Liver (tissue), 9 donors: ENCODE measurements around the gene LMCD1. TPM values are rescaled to one million over a fixed set of nuclear protein-coding genes. Genes with fewer than 3 reads are reported as not detected.
A peak's percentile ranks its signal among the peaks of the same experiment; 100 is the strongest.

Source experiments
- DNase-seq: peaks from one replicate; pipeline ENCODE4 v3.0.0-alpha.2; 2017; ENCODE audit warnings: low spot score
- H3K27ac ChIP-seq, 2 donors: one replicate each; pipeline ENCODE4 v1.7.0; 2013; ENCODE audit warnings: inconsistent platforms in 2 of 2, low read length in 2 of 2, control low read depth in 1 of 2, low read depth in 1 of 2, mild to moderate bottlenecking in 1 of 2
- H3K27me3 ChIP-seq, 4 donors: one replicate each; pipeline versions ENCODE4 v1.6.1 to v1.7.0; 2013; ENCODE audit warnings: low read length in 3 of 4, inconsistent platforms in 1 of 4, mild to moderate bottlenecking in 1 of 4, moderate library complexity in 1 of 4; ENCODE audit not compliant: control insufficient read depth in 4 of 4, insufficient read depth in 4 of 4
- H3K36me3 ChIP-seq, 4 donors: one replicate each; pipeline versions ENCODE4 v1.6.1 to v1.7.0; 2013; ENCODE audit warnings: low read length in 3 of 4, mild to moderate bottlenecking in 3 of 4, low read depth in 1 of 4, moderate library complexity in 1 of 4; ENCODE audit not compliant: control insufficient read depth in 4 of 4, insufficient read depth in 3 of 4
- H3K4me1 ChIP-seq, 4 donors: one replicate each; pipeline versions ENCODE4 v1.6.1 to v1.7.0; 2013; ENCODE audit warnings: low read length in 3 of 4, mild to moderate bottlenecking in 3 of 4, moderate library complexity in 1 of 4; ENCODE audit not compliant: control insufficient read depth in 4 of 4, insufficient read depth in 4 of 4
- H3K4me3 ChIP-seq, 3 donors: one replicate each; pipeline versions ENCODE4 v1.6.1 to v1.7.0; 2013; ENCODE audit warnings: low read length in 3 of 3, control low read depth in 1 of 3, low read depth in 1 of 3, mild to moderate bottlenecking in 1 of 3
- H3K9ac ChIP-seq, 2 donors: one replicate each; pipeline ENCODE4 v1.7.0; 2013; ENCODE audit warnings: low read length in 2 of 2, mild to moderate bottlenecking in 2 of 2, moderate library complexity in 2 of 2, control low read depth in 1 of 2, low read depth in 1 of 2
- H3K9me3 ChIP-seq, 4 donors: one replicate each; pipeline versions ENCODE4 v1.6.1 to v1.7.0; 2013; ENCODE audit warnings: low read length in 3 of 4; ENCODE audit not compliant: control insufficient read depth in 4 of 4
- EGR1 ChIP-seq, 2 donors: IDR thresholded peaks; 2 replicates each; pipeline ENCODE4 v1.6.1; 2016 to 2018; ENCODE audit warnings: antibody characterized with exemption in 2 of 2, low read depth in 2 of 2
- FOXA1 ChIP-seq: IDR thresholded peaks from 2 replicates; pipeline ENCODE4 v1.6.1; 2016; ENCODE audit warnings: antibody characterized with exemption
- FOXA2 ChIP-seq: IDR thresholded peaks from 2 replicates; pipeline ENCODE4 v1.6.1; 2016; ENCODE audit warnings: antibody characterized with exemption
- GABPA ChIP-seq, 2 donors: IDR thresholded peaks in 1 of 2; conservative IDR thresholded peaks in 1 of 2; 2 replicates each; pipeline ENCODE4 v1.6.1; 2016; ENCODE audit warnings: antibody characterized with exemption in 2 of 2, mild to moderate bottlenecking in 1 of 2, moderate library complexity in 1 of 2
- HNF4A ChIP-seq, 2 donors: conservative IDR thresholded peaks; 2 replicates each; pipeline ENCODE4 v1.6.1; 2016; ENCODE audit warnings: antibody characterized with exemption in 2 of 2, mild to moderate bottlenecking in 2 of 2
- HNF4G ChIP-seq: IDR thresholded peaks from 2 replicates; pipeline ENCODE4 v1.6.1; 2016; ENCODE audit warnings: antibody characterized with exemption
- JUND ChIP-seq, 2 donors: IDR thresholded peaks; 2 replicates each; pipeline ENCODE4 v1.6.1; 2016; ENCODE audit warnings: antibody characterized with exemption in 2 of 2
- NR2F2 ChIP-seq: IDR thresholded peaks from 2 replicates; pipeline ENCODE4 v1.6.1; 2016; ENCODE audit warnings: antibody characterized with exemption
- RAD21 ChIP-seq, 2 donors: IDR thresholded peaks; 2 replicates each; pipeline ENCODE4 v1.6.1; 2016; ENCODE audit warnings: antibody characterized with exemption in 2 of 2, mild to moderate bottlenecking in 2 of 2
- RXRA ChIP-seq, 2 donors: IDR thresholded peaks; 2 replicates each; pipeline ENCODE4 v1.6.1; 2017 to 2018; ENCODE audit warnings: antibody characterized with exemption in 2 of 2, mild to moderate bottlenecking in 1 of 2
- SP1 ChIP-seq: IDR thresholded peaks from 2 replicates; pipeline ENCODE4 v1.6.1; 2018; ENCODE audit warnings: antibody characterized with exemption, mild to moderate bottlenecking
- TAF1 ChIP-seq: conservative IDR thresholded peaks from 2 replicates; pipeline ENCODE4 v1.6.1; 2016; ENCODE audit warnings: antibody characterized with exemption, mild to moderate bottlenecking
- YY1 ChIP-seq: IDR thresholded peaks from 2 replicates; pipeline ENCODE4 v1.6.1; 2016; ENCODE audit warnings: antibody characterized with exemption, mild to moderate bottlenecking
- WGBS: extraction: QIAGEN DNeasy Blood & Tissue Kit; methylation state at CpG from one replicate; pipeline ENCODE4 v1.1.7; 2013; 5-methylcytosine and 5-hydroxymethylcytosine counted together
- polyA plus RNA-seq, 2 donors: library from polyadenylated mRNA; stranded (reverse) in 1 of 2; unstranded in 1 of 2; fragments of 200-250 nt in 1 of 2; fragments of >200 nt in 1 of 2; fragmentation: Nextera tagmentation in 1 of 2; extraction: Ambion mirVana in 1 of 2; gene quantifications; one replicate each; pipeline versions ENCODE4 v1.2.1 to v1.2.3, GENCODE V29; 2013 to 2015
- total RNA-seq, 2 donors: library from RNA; depleted of rRNA; stranded (reverse); fragments of >200 nt; gene quantifications; one replicate each; pipeline ENCODE4 v1.2.3, GENCODE V29; 2014
- TF ChIP-seq, protein P1 (sequence below): IDR thresholded peaks from 2 replicates; pipeline ENCODE4 v1.6.1; 2016; ENCODE audit warnings: antibody characterized with exemption
- TF ChIP-seq, protein P2 (sequence below): fragments of 150-350 bp; IDR thresholded peaks from 2 replicates; pipeline ENCODE4 v1.5.1; 2017; ENCODE audit warnings: improper control_type of control experiment, low read depth, low read length; ENCODE audit not compliant: missing input control
- TF ChIP-seq, protein P3 (sequence below): IDR thresholded peaks from 2 replicates; pipeline ENCODE4 v1.6.1; 2016; ENCODE audit warnings: antibody characterized with exemption
- TF ChIP-seq, protein P4 (sequence below): IDR thresholded peaks from 2 replicates; pipeline ENCODE4 v1.6.1; 2016; ENCODE audit warnings: antibody characterized with exemption
- TF ChIP-seq, protein P5 (sequence below): IDR thresholded peaks from 2 replicates; pipeline ENCODE4 v1.6.1; 2016; ENCODE audit warnings: antibody characterized with exemption, mild to moderate bottlenecking
- donor health status: healthy.
- donor health status: healthy.
- donor health status: healthy.
- donor health status: healthy.
- donor health status: healthy.

The LMCD1 gene
- total and polyA plus RNA-seq, 4 donors: 3.1 to 8.3 (median 6.0) TPM

DNA sequence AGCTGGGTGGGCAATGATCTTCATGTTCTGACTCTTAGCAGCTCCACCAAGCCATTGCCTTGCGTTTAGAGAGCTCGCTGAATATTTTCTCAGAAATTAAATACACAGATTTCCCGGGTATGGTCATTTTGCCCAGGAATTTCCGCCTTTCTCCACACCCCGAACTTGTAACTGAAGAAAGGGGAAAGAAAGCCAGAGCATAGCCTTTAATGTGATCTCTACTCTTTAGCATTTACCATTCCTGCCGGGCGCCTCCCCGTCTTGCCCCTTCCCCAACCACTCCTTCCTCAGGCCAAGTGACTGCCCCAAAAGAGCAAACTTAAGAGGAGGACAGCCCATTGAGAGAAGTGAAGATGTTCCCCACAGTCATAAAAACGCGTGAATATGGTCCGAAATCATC lies 53.1 kb downstream of the LMCD1 start (continued):
- no peak for TF ChIP-seq YY1
- no peak for TF ChIP-seq HNF4A (conservative IDR thresholded peaks at IDR 0.05)
- no peak for TF ChIP-seq EGR1 (IDR thresholded peaks at IDR 0.05; ENCODE audit: low read depth in 2 of 2)
- TF ChIP-seq SP1: no peak
- TF ChIP-seq TAF1: no peak

DNA sequence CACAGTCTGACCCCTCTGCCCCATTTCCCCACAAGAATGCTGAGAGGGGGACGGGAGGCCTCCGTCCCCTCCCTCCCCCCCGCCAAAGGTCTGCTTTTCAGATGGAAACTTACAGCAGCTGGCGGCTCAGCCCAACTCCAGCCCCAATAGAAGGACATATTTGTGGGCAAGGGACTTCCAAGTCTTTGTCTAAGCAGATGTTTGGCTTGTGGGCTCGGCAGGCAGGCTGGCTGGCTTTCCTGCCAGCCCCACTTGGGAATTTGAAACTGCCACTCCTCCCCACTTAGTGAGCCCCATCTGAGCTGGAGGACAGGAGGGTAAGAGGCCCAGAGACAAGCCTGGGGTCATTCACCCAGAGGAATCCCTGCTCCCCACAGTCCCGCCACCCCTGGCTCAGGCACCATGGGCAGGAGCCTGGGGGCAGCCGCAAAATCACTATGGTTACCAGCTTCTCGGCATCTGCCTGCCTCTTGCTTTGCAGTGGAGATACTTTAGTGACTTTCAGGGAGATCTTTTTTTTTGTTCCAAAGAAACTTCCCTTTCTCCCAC lies 53.6 kb downstream of the LMCD1 start:
- no peaks in the 10 kb centered on the region for H3K27me3 ChIP-seq
- H3K4me1 ChIP-seq: peaks cover 0 to 11% (median 2%) of the 10 kb centered on the region in 4 donors
- DNase-seq: no peak
- H3K27ac ChIP-seq: no peak overlapping the region
- TF ChIP-seq, protein P1, sequence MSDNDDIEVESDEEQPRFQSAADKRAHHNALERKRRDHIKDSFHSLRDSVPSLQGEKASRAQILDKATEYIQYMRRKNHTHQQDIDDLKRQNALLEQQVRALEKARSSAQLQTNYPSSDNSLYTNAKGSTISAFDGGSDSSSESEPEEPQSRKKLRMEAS: no peak
- peak; percentile 41 for TF ChIP-seq NR2F2
- no peaks in the 10 kb centered on the region for H3K36me3 ChIP-seq
- no peaks in the 10 kb centered on the region for H3K9me3 ChIP-seq
- WGBS: 85% methylated on average over 8 of the region's 8 CpGs
- no peak overlapping the region for H3K9ac ChIP-seq
- H3K4me3 ChIP-seq: no peak overlapping the region

DNA sequence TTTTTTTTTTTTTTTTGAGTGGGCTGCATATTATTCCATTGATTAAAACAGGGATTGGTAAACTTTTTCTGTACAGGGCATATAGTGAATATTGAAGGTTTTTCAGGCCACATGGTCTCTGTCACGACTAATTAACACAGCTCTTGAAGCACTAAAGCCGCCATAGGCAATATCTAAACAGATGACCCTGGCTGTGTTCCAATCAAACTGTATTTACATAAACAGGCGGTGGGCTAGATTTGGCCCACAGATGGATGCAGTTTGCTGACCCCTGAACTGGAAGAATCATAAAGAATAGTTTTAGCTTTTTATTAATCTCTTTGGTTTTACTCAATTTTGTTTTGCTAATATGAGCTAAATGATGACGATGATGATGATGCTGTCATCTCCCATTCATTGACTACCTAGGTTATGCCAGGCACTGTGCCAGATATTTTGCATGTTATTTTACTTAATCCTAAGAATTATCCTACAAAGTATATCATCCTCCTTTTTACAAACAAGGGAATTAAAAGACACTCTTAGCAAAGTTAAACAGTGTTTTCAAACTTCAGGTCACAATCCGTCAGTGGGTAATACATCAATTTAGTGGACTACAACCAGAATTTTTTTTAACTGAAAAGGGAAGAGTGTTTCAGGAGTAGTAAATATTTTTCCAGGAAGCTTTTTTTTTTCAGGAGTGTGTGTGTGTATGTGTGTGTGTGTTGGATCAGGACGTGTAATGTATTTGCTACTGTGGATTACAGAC lies 54.3 kb downstream of the LMCD1 start:
- H3K4me3 ChIP-seq: no peak overlapping the region
- no peaks in the 10 kb centered on the region for H3K9me3 ChIP-seq
- TF ChIP-seq FOXA2: no peak
- TF ChIP-seq HNF4A (conservative IDR thresholded peaks at IDR 0.05): no peak
- no peak for TF ChIP-seq FOXA1
- TF ChIP-seq, protein P2, sequence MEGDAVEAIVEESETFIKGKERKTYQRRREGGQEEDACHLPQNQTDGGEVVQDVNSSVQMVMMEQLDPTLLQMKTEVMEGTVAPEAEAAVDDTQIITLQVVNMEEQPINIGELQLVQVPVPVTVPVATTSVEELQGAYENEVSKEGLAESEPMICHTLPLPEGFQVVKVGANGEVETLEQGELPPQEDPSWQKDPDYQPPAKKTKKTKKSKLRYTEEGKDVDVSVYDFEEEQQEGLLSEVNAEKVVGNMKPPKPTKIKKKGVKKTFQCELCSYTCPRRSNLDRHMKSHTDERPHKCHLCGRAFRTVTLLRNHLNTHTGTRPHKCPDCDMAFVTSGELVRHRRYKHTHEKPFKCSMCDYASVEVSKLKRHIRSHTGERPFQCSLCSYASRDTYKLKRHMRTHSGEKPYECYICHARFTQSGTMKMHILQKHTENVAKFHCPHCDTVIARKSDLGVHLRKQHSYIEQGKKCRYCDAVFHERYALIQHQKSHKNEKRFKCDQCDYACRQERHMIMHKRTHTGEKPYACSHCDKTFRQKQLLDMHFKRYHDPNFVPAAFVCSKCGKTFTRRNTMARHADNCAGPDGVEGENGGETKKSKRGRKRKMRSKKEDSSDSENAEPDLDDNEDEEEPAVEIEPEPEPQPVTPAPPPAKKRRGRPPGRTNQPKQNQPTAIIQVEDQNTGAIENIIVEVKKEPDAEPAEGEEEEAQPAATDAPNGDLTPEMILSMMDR: no peak
- TF ChIP-seq, protein P3, sequence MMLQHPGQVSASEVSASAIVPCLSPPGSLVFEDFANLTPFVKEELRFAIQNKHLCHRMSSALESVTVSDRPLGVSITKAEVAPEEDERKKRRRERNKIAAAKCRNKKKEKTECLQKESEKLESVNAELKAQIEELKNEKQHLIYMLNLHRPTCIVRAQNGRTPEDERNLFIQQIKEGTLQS: no peak
- no peak for TF ChIP-seq GABPA (IDR thresholded peaks at IDR 0.05 in 1 of 2, conservative IDR thresholded peaks at IDR 0.05 in 1 of 2)
- no peak for TF ChIP-seq RAD21 (IDR thresholded peaks at IDR 0.05)
- no peak for TF ChIP-seq RXRA (IDR thresholded peaks at IDR 0.05)
- TF ChIP-seq HNF4G: no peak
- TF ChIP-seq, protein P4, sequence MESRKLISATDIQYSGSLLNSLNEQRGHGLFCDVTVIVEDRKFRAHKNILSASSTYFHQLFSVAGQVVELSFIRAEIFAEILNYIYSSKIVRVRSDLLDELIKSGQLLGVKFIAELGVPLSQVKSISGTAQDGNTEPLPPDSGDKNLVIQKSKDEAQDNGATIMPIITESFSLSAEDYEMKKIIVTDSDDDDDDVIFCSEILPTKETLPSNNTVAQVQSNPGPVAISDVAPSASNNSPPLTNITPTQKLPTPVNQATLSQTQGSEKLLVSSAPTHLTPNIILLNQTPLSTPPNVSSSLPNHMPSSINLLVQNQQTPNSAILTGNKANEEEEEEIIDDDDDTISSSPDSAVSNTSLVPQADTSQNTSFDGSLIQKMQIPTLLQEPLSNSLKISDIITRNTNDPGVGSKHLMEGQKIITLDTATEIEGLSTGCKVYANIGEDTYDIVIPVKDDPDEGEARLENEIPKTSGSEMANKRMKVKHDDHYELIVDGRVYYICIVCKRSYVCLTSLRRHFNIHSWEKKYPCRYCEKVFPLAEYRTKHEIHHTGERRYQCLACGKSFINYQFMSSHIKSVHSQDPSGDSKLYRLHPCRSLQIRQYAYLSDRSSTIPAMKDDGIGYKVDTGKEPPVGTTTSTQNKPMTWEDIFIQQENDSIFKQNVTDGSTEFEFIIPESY: no peak
- TF ChIP-seq JUND (IDR thresholded peaks at IDR 0.05): no peak
- TF ChIP-seq, protein P5, sequence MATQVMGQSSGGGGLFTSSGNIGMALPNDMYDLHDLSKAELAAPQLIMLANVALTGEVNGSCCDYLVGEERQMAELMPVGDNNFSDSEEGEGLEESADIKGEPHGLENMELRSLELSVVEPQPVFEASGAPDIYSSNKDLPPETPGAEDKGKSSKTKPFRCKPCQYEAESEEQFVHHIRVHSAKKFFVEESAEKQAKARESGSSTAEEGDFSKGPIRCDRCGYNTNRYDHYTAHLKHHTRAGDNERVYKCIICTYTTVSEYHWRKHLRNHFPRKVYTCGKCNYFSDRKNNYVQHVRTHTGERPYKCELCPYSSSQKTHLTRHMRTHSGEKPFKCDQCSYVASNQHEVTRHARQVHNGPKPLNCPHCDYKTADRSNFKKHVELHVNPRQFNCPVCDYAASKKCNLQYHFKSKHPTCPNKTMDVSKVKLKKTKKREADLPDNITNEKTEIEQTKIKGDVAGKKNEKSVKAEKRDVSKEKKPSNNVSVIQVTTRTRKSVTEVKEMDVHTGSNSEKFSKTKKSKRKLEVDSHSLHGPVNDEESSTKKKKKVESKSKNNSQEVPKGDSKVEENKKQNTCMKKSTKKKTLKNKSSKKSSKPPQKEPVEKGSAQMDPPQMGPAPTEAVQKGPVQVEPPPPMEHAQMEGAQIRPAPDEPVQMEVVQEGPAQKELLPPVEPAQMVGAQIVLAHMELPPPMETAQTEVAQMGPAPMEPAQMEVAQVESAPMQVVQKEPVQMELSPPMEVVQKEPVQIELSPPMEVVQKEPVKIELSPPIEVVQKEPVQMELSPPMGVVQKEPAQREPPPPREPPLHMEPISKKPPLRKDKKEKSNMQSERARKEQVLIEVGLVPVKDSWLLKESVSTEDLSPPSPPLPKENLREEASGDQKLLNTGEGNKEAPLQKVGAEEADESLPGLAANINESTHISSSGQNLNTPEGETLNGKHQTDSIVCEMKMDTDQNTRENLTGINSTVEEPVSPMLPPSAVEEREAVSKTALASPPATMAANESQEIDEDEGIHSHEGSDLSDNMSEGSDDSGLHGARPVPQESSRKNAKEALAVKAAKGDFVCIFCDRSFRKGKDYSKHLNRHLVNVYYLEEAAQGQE: no peak
- no peak for TF ChIP-seq SP1
- TF ChIP-seq, protein P1: no peak
- TF ChIP-seq EGR1 (IDR thresholded peaks at IDR 0.05; ENCODE audit: low read depth in 2 of 2): no peak
- H3K4me1 ChIP-seq: peaks cover 0 to 11% (median 2%) of the 10 kb centered on the region in 4 donors
- H3K9ac ChIP-seq: no peak overlapping the region
- H3K27ac ChIP-seq: no peak overlapping the region
- no peak for DNase-seq
- H3K36me3 ChIP-seq: no peaks in the 10 kb centered on the region
- 89% methylated on average over 6 of the region's 6 CpGs for WGBS
- no peaks in the 10 kb centered on the region for H3K27me3 ChIP-seq
